OCI-M2 (cell line): ENCODE measurements around the gene CACNA1S.

Source experiments
- DNase-seq: peaks from one replicate; lab custom pipeline; 2025; ENCODE audit not compliant: unreplicated experiment; lab: John Stamatoyannopoulos, UW

Gene CACNA1S

GRCh38 chr1:201038186-201038876 lies 73.9 kb downstream of the CACNA1S start:
- no peak for DNase-seq

GRCh38 chr1:201036188-201036842 lies 75.9 kb downstream of the CACNA1S start:
- DNase-seq, result no peak

- no peak for DNase-seq
Observed at GRCh38 chr1:201034671-201035070, 77.6 kb downstream of the CACNA1S start.

GRCh38 chr1:201032408-201032807 lies 79.8 kb downstream of the CACNA1S start:
- no peak for DNase-seq

GRCh38 chr1:201028461-201028889 lies 83.8 kb downstream of the CACNA1S start:
- no peak for DNase-seq

- DNase-seq, result no peak
Observed at GRCh38 chr1:201026836-201027235, 85.4 kb downstream of the CACNA1S start.

- no peak for DNase-seq
Observed at GRCh38 chr1:201026234-201026633, 86.0 kb downstream of the CACNA1S start.

- DNase-seq, result no peak
Observed at GRCh38 chr1:201025571-201026002, 86.6 kb downstream of the CACNA1S start.

- no peak for DNase-seq
Observed at GRCh38 chr1:201024625-201024998, 87.6 kb downstream of the CACNA1S start.

- no peak for DNase-seq
Observed at GRCh38 chr1:201023920-201024624, 88.2 kb downstream of the CACNA1S start.

- DNase-seq, result no peak
Observed at GRCh38 chr1:201023517-201023902, 88.7 kb downstream of the CACNA1S start, which contains the start of gene KIF21B. KIF21B (minus strand) TSS chr1:201023714; CDS start chr1:201023383, 331 bp downstream.

GRCh38 chr1:201022820-201023516 lies 89.3 kb downstream of the CACNA1S start:
- DNase-seq, result no peak

GRCh38 chr1:201022493-201022819 lies 89.8 kb downstream of the CACNA1S start:
- DNase-seq, result no peak

- no peak for DNase-seq
Observed at GRCh38 chr1:201021630-201022492, 90.4 kb downstream of the CACNA1S start.

GRCh38 chr1:201020721-201021629 lies 91.3 kb downstream of the CACNA1S start:
- no peak for DNase-seq

GRCh38 chr1:201020040-201020591 lies 92.1 kb downstream of the CACNA1S start:
- no peak for DNase-seq

GRCh38 chr1:201019321-201019977 lies 92.8 kb downstream of the CACNA1S start:
- DNase-seq, result no peak

GRCh38 chr1:201017828-201018163 lies 94.4 kb downstream of the CACNA1S start:
- no peak for DNase-seq
